ENCODE results near the gene MRPS6.

DNA sequence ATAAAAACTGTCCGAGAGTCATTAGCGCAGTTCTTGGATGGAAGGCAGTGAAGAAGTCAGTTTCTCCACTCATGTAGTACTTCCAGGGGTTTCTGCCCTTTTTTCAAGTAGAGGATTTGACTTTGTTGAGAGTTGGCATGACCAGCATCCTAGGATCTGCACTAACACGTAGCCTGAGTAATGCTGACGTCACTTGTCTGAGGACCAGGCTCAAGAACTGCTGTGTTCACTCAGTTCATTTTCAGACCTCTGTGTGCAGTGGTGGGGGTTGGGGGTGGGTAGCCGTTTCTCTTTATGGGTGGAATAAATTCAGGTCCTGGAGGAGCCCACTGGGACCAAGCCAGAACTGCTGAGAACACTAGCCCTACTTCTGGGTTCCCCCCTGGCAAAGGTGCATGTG, 53.3 kb downstream of the MRPS6 start:
- TF ChIP-seq, protein P1, sequence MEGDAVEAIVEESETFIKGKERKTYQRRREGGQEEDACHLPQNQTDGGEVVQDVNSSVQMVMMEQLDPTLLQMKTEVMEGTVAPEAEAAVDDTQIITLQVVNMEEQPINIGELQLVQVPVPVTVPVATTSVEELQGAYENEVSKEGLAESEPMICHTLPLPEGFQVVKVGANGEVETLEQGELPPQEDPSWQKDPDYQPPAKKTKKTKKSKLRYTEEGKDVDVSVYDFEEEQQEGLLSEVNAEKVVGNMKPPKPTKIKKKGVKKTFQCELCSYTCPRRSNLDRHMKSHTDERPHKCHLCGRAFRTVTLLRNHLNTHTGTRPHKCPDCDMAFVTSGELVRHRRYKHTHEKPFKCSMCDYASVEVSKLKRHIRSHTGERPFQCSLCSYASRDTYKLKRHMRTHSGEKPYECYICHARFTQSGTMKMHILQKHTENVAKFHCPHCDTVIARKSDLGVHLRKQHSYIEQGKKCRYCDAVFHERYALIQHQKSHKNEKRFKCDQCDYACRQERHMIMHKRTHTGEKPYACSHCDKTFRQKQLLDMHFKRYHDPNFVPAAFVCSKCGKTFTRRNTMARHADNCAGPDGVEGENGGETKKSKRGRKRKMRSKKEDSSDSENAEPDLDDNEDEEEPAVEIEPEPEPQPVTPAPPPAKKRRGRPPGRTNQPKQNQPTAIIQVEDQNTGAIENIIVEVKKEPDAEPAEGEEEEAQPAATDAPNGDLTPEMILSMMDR (IDR thresholded peaks at IDR 0.05; ENCODE audit: low read depth, low read length): no peak
- no peak for TF ChIP-seq EZH2phosphoT487 (IDR thresholded peaks at IDR 0.05; ENCODE audit: low read depth)
